22Rv1 (cell line): ENCODE data around the gene HOXC4.
A peak's percentile ranks its signal among the peaks of the same experiment; 100 is the strongest.

Experiments used
- H3K27ac ChIP-seq: fragments of 450-650 bp; 2 replicates; pipeline ENCODE4 v1.5.1; 2017
- CTCF ChIP-seq: fragments of 450-650 bp; IDR thresholded peaks from 2 replicates; pipeline ENCODE4 v1.5.1; 2017; ENCODE audit warnings: mild to moderate bottlenecking
- ZFX ChIP-seq: fragments of 450-650 bp; IDR thresholded peaks from 2 replicates; pipeline ENCODE4 v1.6.1; 2017; ENCODE audit warnings: antibody characterized with exemption, borderline replicate concordance

HOXC4 gene

GRCh38 chr12:54032627-54033100, 21.0 kb upstream of the HOXC4 start, which contains the start of gene HOXC5:
HOXC5 (plus strand) TSS chr12:54033050; CDS start chr12:54033123, 73 bp downstream.
- TF ChIP-seq CTCF (peak; percentile 99), ZFX (no peak)
- peak within 1 kb of the TSS; percentile 75 for H3K27ac ChIP-seq

GRCh38 chr12:54033106-54033979, 20.3 kb upstream of the HOXC4 start:
- no peak for TF ChIP-seq ZFX
- H3K27ac ChIP-seq = peak overlapping the region; percentile 75

- TF ChIP-seq CTCF = no peak
- TF ChIP-seq ZFX = no peak
- peak overlapping the region; percentile 75 for H3K27ac ChIP-seq
Observed at GRCh38 chr12:54033980-54034784, 19.5 kb upstream of the HOXC4 start.

- no peak overlapping the region for H3K27ac ChIP-seq
- no peak for TF ChIP-seq ZFX
- no peak for TF ChIP-seq CTCF
Observed at GRCh38 chr12:54034785-54035310, 18.8 kb upstream of the HOXC4 start.

GRCh38 chr12:54035568-54036264, 17.9 kb upstream of the HOXC4 start:
- H3K27ac ChIP-seq = no peak overlapping the region
- TF ChIP-seq CTCF (no peak), ZFX (no peak)

- no peak overlapping the region for H3K27ac ChIP-seq
- TF ChIP-seq ZFX (no peak), CTCF (no peak)
Observed at GRCh38 chr12:54036620-54037359, 16.8 kb upstream of the HOXC4 start.
